SK-N-SH treated with all-trans-retinoic acid at 6 μM for 48 hours (cell line): Measurements from ENCODE around the gene PRDM11.

ENCODE experiments used
- ESRRG ChIP-seq: fragments of 250-450 bp; sonication (Bioruptor Pico); IDR thresholded peaks from 2 replicates; pipeline ENCODE4 v1.6.1; 2021; ENCODE audit warnings: mild to moderate bottlenecking
- ISL1 ChIP-seq: fragments of 250-450 bp; sonication (Bioruptor Pico); IDR thresholded peaks from 2 replicates; pipeline ENCODE4 v2.1.2; 2022; ENCODE audit warnings: mild to moderate bottlenecking, moderate library complexity
- PPARA ChIP-seq: fragments of 250-450 bp; sonication (Bioruptor Pico); IDR thresholded peaks from 2 replicates; pipeline ENCODE4 v1.5.0; 2020; ENCODE audit warnings: mild to moderate bottlenecking, borderline replicate concordance
- RARB ChIP-seq: fragments of 250-450 bp; sonication (Bioruptor Pico); IDR thresholded peaks from 2 replicates; pipeline ENCODE4 v1.8.0; 2021; ENCODE audit warnings: mild to moderate bottlenecking, moderate library complexity
- ZNF70 ChIP-seq: fragments of 450-650 bp; formaldehyde crosslinking; IDR thresholded peaks from 2 replicates; pipeline ENCODE4 v1.5.0; 2020; ENCODE audit warnings: mild to moderate bottlenecking, moderate library complexity
- ZNF8 ChIP-seq: fragments of 450-650 bp; formaldehyde crosslinking; IDR thresholded peaks from 2 replicates; pipeline ENCODE4 v1.5.0; 2020; ENCODE audit warnings: mild to moderate bottlenecking, moderate library complexity
- TF ChIP-seq, protein P1 (sequence below): fragments of 250-450 bp; sonication (Bioruptor Pico); IDR thresholded peaks from 2 replicates; pipeline ENCODE4 v1.5.1; 2020; ENCODE audit warnings: low read depth, mild to moderate bottlenecking, moderate library complexity

- TF ChIP-seq, protein P1, sequence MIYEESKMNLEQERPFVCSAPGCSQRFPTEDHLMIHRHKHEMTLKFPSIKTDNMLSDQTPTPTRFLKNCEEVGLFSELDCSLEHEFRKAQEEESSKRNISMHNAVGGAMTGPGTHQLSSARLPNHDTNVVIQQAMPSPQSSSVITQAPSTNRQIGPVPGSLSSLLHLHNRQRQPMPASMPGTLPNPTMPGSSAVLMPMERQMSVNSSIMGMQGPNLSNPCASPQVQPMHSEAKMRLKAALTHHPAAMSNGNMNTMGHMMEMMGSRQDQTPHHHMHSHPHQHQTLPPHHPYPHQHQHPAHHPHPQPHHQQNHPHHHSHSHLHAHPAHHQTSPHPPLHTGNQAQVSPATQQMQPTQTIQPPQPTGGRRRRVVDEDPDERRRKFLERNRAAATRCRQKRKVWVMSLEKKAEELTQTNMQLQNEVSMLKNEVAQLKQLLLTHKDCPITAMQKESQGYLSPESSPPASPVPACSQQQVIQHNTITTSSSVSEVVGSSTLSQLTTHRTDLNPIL (CRISPR knock-in tag) = no peak
- TF ChIP-seq RARB (CRISPR knock-in tag) (no peak), ZNF8 (no peak), ESRRG (CRISPR knock-in tag) (no peak), ZNF70 (CRISPR knock-in tag) (no peak), ISL1 (CRISPR knock-in tag) (no peak), PPARA (CRISPR knock-in tag) (no peak)
These were observed 12.6 kb downstream of the PRDM11 start for GRCh38 chr11:45158891-45159605.
